OCI-LY7 (cell line): ENCODE measurements around the gene C16orf92. TPM values are rescaled to one million over a fixed set of nuclear protein-coding genes. Genes with fewer than 3 reads are reported as not detected.

Experiments used
- BruUV-seq: library from RNA; stranded (reverse); fragments of 400-500 nt; replicated peaks from 2 replicates; lab custom pipeline; 2021; lab: Mats Ljungman, UMichigan
- CTCF ChIA-PET: fragments of 300-600 bp; sonication (Branson Sonifier 250); formaldehyde crosslinking; loops from one replicate; lab custom pipeline; 2022; ENCODE audit warnings: antibody characterized with exemption; ENCODE audit not compliant: unreplicated experiment; lab: Charles Lee
- POLR2A ChIA-PET: fragments of 300-600 bp; sonication (Branson Sonifier 250); formaldehyde crosslinking; loops from one replicate; lab custom pipeline; 2022; ENCODE audit warnings: antibody characterized with exemption; lab: Charles Lee
- DNase-seq: peaks from one replicate; pipeline ENCODE4 v3.0.0-alpha.2; 2015; ENCODE audit warnings: low spot score
- H2AFZ ChIP-seq: fragments of 200-600 bp; sonication (generic), shearing (Covaris generic); 2 replicates; pipeline ENCODE4 v1.6.1; 2014; ENCODE audit warnings: mild to moderate bottlenecking, antibody characterized with exemption, low read length, moderate library complexity
- H3K27ac ChIP-seq: fragments of 200-600 bp; sonication (generic); 2 replicates; pipeline ENCODE4 v1.5.1; 2014; ENCODE audit warnings: mixed run types, low read depth, mild to moderate bottlenecking, moderate library complexity, low read length, inconsistent platforms; ENCODE audit not compliant: poor library complexity, severe bottlenecking
- H3K36me3 ChIP-seq: fragments of 200-600 bp; sonication (generic); 2 replicates; pipeline ENCODE4 v1.6.1; 2014; ENCODE audit warnings: mild to moderate bottlenecking, antibody characterized with exemption, low read length, moderate library complexity, mixed read lengths; ENCODE audit not compliant: insufficient read depth
- H3K4me1 ChIP-seq: fragments of 200-600 bp; sonication (generic); 2 replicates; pipeline ENCODE4 v1.5.1; 2014; ENCODE audit warnings: mild to moderate bottlenecking, low read length; ENCODE audit not compliant: insufficient read depth, poor library complexity, severe bottlenecking
- H3K4me2 ChIP-seq: fragments of 200-600 bp; sonication (generic); 2 replicates; pipeline ENCODE4 v1.6.1; 2014; ENCODE audit warnings: mild to moderate bottlenecking, low read length
- H3K4me3 ChIP-seq: fragments of 200-600 bp; sonication (generic); 2 replicates; pipeline ENCODE4 v1.5.1; 2014; ENCODE audit warnings: mild to moderate bottlenecking, low read depth, low read length; ENCODE audit not compliant: poor library complexity, severe bottlenecking
- H3K79me2 ChIP-seq: fragments of 200-600 bp; sonication (generic); 2 replicates; pipeline ENCODE4 v1.6.1; 2016; ENCODE audit warnings: low read depth, mild to moderate bottlenecking, low read length, moderate library complexity, mixed read lengths; ENCODE audit not compliant: insufficient read depth
- H3K9me2 ChIP-seq: fragments of 200-600 bp; sonication (generic); 2 replicates; pipeline ENCODE4 v1.6.1; 2016; ENCODE audit warnings: mild to moderate bottlenecking, low read length, mixed read lengths; ENCODE audit not compliant: insufficient read depth
- H3K9me3 ChIP-seq: fragments of 200-600 bp; sonication (generic); 2 replicates; pipeline ENCODE4 v1.6.1; 2014; ENCODE audit warnings: mild to moderate bottlenecking, mixed run types, low read length, mixed read lengths
- H4K20me1 ChIP-seq: fragments of 200-600 bp; sonication (generic); 2 replicates; pipeline ENCODE4 v1.6.1; 2014; ENCODE audit warnings: mild to moderate bottlenecking, antibody characterized with exemption, low read length, moderate library complexity, mixed read lengths; ENCODE audit not compliant: insufficient read depth
- CTCF ChIP-seq: fragments of 200-600 bp; sonication (generic); conservative IDR thresholded peaks from 2 replicates; pipeline ENCODE4 v1.5.1; 2014; ENCODE audit warnings: mild to moderate bottlenecking, antibody characterized with exemption, low read length, moderate library complexity, mixed read lengths
- EZH2phosphoT487 ChIP-seq: fragments of 200-600 bp; sonication (generic); IDR thresholded peaks from 2 replicates; pipeline ENCODE4 v1.6.1; 2018; ENCODE audit warnings: low read depth, borderline replicate concordance, mild to moderate bottlenecking, mixed run types, antibody characterized with exemption, low read length, moderate library complexity, mixed read lengths
- intact Hi-C: fragments of 100-400 bp; cut with micrococcal nuclease; formaldehyde crosslinking; loops from one replicate; pipeline ENCODE4 v1.10.0; 2022; ENCODE audit not compliant: unreplicated experiment
- total RNA-seq, 2 experiments: library from RNA; depleted of rRNA in 1 of 2; stranded (reverse); fragments of >200 nt in 1 of 2; shearing (Covaris generic) in 1 of 2; gene quantifications; 2 replicates each; pipeline ENCODE4 v1.2.3, GENCODE V29; 2014 to 2022

The C16orf92 gene
- total RNA-seq, 2 experiments from 2014 or later, result not detected

GRCh38 chr16:30068333-30068732 is 45.3 kb downstream of the C16orf92 start:
- H3K36me3 ChIP-seq, result peaks cover 77% of the 10 kb centered on the region
- intact Hi-C loops, result loop anchor here (10.0 kb wide), 1 partner anchor 286 kb away; the partner anchor contains the start of gene CD2BP2
- H3K4me2 ChIP-seq, result no peak overlapping the region; the same call in 1 of the 2 replicates

GRCh38 chr16:30068750-30069610 is 46.0 kb downstream of the C16orf92 start:
- Histone ChIP-seq H3K9me2 (no peaks in the 10 kb centered on the region), H2AFZ (no peak overlapping the region), H3K4me1 (peaks cover 29% of the 10 kb centered on the region), H3K4me2 (no peak overlapping the region; the same call in 1 of the 2 replicates), H3K79me2 (peaks cover 44% of the 10 kb centered on the region), H3K4me3 (no peak overlapping the region), H4K20me1 (peaks cover 14% of the 10 kb centered on the region), H3K36me3 (peaks cover 81% of the 10 kb centered on the region), H3K9me3 (no peaks in the 10 kb centered on the region), H3K27ac (no peak overlapping the region)
- DNase-seq, result peak; percentile 50
- ChIA-PET CTCF (interaction anchor here (0.6 kb wide), 1 partner anchor 23 kb away, joined by 3 read pairs; no protein-coding TSS in a partner anchor), POLR2A (no interaction called here)
- no peak for TF ChIP-seq EZH2phosphoT487
- TF ChIP-seq CTCF, result peak; percentile 69
- no TSS peak for BruUV-seq
- intact Hi-C loops, result loop anchor here (10.0 kb wide), 1 partner anchor 286 kb away; the partner anchor contains the start of gene CD2BP2

More at GRCh38 chr16:30068333-30068732, 45.3 kb downstream of the C16orf92 start:
- ChIA-PET CTCF (no interaction called here), POLR2A (interaction anchor here (0.6 to 0.7 kb wide), 2 partner anchors 111 to 366 kb away, joined by 4 to 5 read pairs; no protein-coding TSS in a partner anchor)
- Histone ChIP-seq H3K9me2 (no peaks in the 10 kb centered on the region), H3K4me3 (no peak overlapping the region), H3K4me1 (peaks cover 36% of the 10 kb centered on the region), H3K27ac (no peak overlapping the region), H3K79me2 (peaks cover 44% of the 10 kb centered on the region), H4K20me1 (peaks cover 14% of the 10 kb centered on the region), H3K9me3 (no peaks in the 10 kb centered on the region), H2AFZ (no peak overlapping the region)
- no peak for DNase-seq
- no peak for TF ChIP-seq CTCF
- TF ChIP-seq EZH2phosphoT487, result no peak
- no TSS peak for BruUV-seq
